ENCODE results near the gene AKIRIN2. TPM values are rescaled to one million over a fixed set of nuclear protein-coding genes. Genes with fewer than 3 reads are reported as not detected.
"Not testable (repeated sequence)": the region's sequence is repeated elsewhere in the genome, so short reads cannot be mapped to it uniquely, and the experiment has no call there.

Gene AKIRIN2
- total RNA-seq, 1 donor from 2014 or later = 40.0 TPM

DNA sequence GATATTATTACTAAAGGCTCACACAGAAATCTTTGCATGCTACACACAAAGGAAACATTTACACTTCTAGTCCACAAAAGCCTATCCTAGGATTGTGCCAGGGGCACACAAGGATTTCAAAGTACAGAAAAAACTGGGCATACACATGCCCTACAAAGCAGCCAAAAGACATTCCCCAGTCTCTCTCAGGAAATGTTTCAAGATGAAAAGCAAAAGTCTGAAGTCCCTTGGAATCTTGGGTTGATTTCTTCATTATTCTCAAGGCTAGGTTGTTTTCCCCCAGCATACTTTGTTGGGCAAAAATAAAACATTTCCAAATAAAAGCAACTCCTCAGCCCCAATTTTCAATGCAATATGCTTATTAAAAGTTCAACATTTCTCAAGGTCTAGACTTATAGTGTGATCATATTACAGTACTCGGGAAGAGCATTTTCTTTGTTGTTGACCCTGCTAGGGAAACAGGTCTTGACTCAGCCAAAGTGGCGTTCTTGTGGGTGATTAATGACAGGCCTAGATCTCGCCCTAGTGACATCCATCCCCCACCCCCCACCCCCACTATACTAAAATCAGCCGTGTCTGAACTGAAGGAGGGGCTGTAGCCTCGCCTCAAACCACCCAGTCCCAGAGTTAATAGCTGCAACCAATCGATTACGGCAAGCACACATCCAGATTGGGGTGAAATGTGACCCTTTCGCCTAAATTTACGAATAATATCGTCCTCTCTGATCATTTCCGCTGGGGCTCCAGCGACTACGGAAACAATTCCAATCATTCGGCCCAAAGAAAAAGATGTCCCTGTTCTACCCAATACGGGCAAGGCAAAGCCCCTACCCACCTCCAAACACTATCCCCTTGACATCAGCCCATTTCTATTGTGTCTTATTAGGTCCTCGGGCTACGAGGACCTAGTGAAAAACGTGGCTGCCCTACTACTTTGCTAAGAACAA is 1.4 kb downstream of the AKIRIN2 start:
- no peak for DNase-seq (ENCODE audit: low spot score)
- Mint-ChIP-seq H3K9me3 (ENCODE audit: low read depth) (no peaks in the 10 kb centered on the region), H3K4me3 (ENCODE audit: unreplicated experiment) (peak overlapping the region; percentile 95), H3K27me3 (ENCODE audit: low read depth) (no peaks in the 10 kb centered on the region), H3K36me3 (ENCODE audit: low read depth) (no peaks in the 10 kb centered on the region), H3K4me1 (ENCODE audit: low read depth) (peaks cover 47% of the 10 kb centered on the region), H3K27ac (ENCODE audit: unreplicated experiment) (peak overlapping the region; percentile 97)
- TF ChIP-seq, protein P1, sequence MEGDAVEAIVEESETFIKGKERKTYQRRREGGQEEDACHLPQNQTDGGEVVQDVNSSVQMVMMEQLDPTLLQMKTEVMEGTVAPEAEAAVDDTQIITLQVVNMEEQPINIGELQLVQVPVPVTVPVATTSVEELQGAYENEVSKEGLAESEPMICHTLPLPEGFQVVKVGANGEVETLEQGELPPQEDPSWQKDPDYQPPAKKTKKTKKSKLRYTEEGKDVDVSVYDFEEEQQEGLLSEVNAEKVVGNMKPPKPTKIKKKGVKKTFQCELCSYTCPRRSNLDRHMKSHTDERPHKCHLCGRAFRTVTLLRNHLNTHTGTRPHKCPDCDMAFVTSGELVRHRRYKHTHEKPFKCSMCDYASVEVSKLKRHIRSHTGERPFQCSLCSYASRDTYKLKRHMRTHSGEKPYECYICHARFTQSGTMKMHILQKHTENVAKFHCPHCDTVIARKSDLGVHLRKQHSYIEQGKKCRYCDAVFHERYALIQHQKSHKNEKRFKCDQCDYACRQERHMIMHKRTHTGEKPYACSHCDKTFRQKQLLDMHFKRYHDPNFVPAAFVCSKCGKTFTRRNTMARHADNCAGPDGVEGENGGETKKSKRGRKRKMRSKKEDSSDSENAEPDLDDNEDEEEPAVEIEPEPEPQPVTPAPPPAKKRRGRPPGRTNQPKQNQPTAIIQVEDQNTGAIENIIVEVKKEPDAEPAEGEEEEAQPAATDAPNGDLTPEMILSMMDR (IDR thresholded peaks at IDR 0.05) = peak; percentile 22

DNA sequence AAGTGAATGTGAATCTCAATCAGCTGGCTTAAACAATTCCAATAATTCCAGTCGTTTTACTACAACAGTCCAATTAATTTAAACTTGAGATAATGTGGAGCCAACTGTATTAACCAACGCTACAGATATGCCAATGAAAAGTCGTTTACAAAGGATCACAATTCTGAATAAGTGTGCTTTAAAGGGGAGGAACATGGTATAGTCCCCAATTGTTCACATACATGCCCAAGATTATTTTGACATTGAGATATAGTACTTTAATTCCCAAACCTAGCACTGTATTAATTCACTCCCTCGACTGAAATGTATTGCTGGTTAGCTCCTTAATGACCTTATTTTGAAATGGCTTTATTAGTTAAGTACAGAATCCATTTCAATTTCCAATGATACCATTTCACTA is 2.5 kb downstream of the AKIRIN2 start:
- Mint-ChIP-seq H3K4me3 (ENCODE audit: unreplicated experiment) (peak overlapping the region; percentile 95), H3K27ac (ENCODE audit: unreplicated experiment) (peak overlapping the region; percentile 97), H3K27me3 (ENCODE audit: low read depth) (no peaks in the 10 kb centered on the region), H3K36me3 (ENCODE audit: low read depth) (no peaks in the 10 kb centered on the region), H3K4me1 (ENCODE audit: low read depth) (peaks cover 53% of the 10 kb centered on the region), H3K9me3 (ENCODE audit: low read depth) (no peaks in the 10 kb centered on the region)
- no peak for DNase-seq (ENCODE audit: low spot score)
- TF ChIP-seq, protein P1 (IDR thresholded peaks at IDR 0.05) = no peak

DNA sequence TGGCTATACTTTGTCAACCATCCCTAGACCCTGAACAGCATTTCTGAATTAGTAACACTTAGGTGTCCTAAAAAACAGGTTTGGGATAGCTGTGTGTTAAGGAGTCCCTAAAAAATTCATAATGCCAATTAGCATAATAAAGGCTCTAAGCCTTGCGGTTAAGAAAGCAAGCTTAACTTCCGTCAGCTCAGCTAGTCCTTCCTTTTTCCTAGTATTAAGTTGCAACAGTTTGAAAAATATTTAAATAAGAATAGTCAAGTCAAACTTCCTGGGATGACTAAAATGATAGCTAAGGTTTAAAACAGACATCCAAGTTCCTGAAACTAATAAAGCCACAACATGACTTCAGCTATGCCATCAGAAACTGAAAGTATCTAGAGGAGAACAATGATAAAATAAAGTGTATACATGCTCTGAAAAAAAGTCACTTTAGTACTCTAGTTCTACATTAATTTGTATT is 3.5 kb downstream of the AKIRIN2 start:
- Mint-ChIP-seq H3K4me3 (ENCODE audit: unreplicated experiment) (peak overlapping the region; percentile 95), H3K36me3 (ENCODE audit: low read depth) (no peaks in the 10 kb centered on the region), H3K9me3 (ENCODE audit: low read depth) (no peaks in the 10 kb centered on the region), H3K27ac (ENCODE audit: unreplicated experiment) (peak overlapping the region; percentile 97), H3K27me3 (ENCODE audit: low read depth) (no peaks in the 10 kb centered on the region), H3K4me1 (ENCODE audit: low read depth) (peaks cover 63% of the 10 kb centered on the region)
- TF ChIP-seq, protein P1 (IDR thresholded peaks at IDR 0.05) = no peak
- DNase-seq (ENCODE audit: low spot score) = no peak

DNA sequence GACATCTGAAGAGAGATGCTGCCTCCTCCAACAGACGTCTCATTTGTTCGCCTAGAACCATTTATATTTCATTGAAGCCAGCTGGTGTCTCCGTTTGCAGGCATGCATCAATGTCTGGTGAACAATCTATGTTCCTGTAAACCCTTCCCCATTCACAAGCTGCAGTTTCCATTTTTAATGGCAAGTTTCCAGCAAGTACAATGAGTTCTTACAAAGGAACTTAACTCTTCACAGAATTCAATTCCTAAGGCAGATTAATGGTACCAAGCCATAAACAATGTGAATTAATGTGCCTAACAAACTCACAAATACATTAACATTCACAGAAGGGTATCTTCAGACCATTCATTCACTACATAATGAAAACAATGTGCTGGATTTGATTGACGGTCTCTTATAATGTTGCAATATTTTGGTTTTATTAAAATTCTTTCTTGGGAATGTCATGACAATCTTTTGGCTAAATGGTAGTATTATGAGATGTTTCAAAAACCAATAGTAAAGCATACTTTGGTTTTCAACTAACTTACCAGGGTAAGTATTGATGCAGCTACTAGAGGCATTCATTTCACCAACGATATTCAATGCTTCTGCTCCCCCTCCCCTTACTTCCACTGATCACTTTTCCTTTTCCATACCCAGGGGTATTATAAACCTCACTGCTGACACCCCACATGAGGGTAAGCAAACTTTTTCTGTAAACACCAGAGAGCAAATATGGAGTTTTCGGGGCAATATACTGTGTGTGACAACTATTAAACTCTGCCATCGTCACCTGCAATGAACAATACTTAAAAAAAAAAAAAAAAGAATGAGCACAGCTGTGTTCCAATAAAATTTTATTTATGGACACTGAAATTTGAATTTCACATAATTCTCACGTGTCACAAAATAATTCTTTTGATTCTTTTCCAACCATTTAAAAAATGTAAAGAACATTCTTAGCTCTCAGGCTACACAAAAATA is 4.2 kb downstream of the AKIRIN2 start:
- H3K36me3 Mint-ChIP-seq (ENCODE audit: low read depth) = no peaks in the 10 kb centered on the region
- TF ChIP-seq, protein P1 (IDR thresholded peaks at IDR 0.05) = no peak
- no peaks in the 10 kb centered on the region for H3K27me3 Mint-ChIP-seq (ENCODE audit: low read depth)
- no peaks in the 10 kb centered on the region for H3K9me3 Mint-ChIP-seq (ENCODE audit: low read depth)
- H3K27ac Mint-ChIP-seq (ENCODE audit: unreplicated experiment) = peak overlapping the region; percentile 97
- DNase-seq (ENCODE audit: low spot score) = no peak
- H3K4me3 Mint-ChIP-seq (ENCODE audit: unreplicated experiment) = peak overlapping the region; percentile 95
- H3K4me1 Mint-ChIP-seq (ENCODE audit: low read depth) = peaks cover 65% of the 10 kb centered on the region

DNA sequence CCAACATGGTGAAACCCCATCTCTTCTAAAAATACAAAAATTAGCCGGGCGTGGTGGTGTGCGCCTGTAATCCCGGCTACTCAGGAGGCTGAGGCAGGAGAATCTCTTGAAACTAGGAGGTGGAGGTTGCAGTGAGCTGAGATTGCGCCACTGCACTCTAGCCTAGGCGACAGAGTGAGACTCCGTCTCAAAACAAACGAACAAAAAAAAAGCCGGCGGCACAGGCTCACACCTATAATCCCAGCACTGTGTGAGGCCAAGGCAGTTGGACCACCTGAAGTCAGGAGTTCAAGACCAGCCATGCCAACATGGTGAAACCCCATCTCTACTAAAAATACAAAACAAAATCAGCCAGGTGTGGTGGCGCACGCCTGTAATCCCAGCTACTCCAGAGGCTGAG is 5.2 kb downstream of the AKIRIN2 start:
- not testable (repeated sequence) for H3K36me3 Mint-ChIP-seq (ENCODE audit: low read depth); H3K9me3 Mint-ChIP-seq (ENCODE audit: low read depth); H3K27me3 Mint-ChIP-seq (ENCODE audit: low read depth); DNase-seq (ENCODE audit: low spot score)
- H3K4me1 Mint-ChIP-seq (ENCODE audit: low read depth) = peaks cover 69% of the 10 kb centered on the region
- peak overlapping the region; percentile 38 for H3K4me3 Mint-ChIP-seq (ENCODE audit: unreplicated experiment)
- peak overlapping the region; percentile 97 for H3K27ac Mint-ChIP-seq (ENCODE audit: unreplicated experiment)
